Thoracic aorta (tissue), 2 donors: ENCODE results near the gene TIMM29. TPM values are rescaled to one million over a fixed set of nuclear protein-coding genes. Genes with fewer than 3 reads are reported as not detected.

ENCODE experiments used
- ATAC-seq: fragments of 150-250 bp; one replicate; pipeline ENCODE4 v1.8.0; 2017; ENCODE audit warnings: low read depth; ENCODE audit not compliant: insufficient number of reproducible peaks, low FRiP score
- DNase-seq: peaks from one replicate; pipeline ENCODE4 v3.0.0-alpha.2; 2020; ENCODE audit warnings: low spot score
- H3K27ac ChIP-seq, 2 donors: fragments of 200-600 bp; sonication (generic); 1 replicate in 1 of 2; 2 replicates in 1 of 2; pipeline ENCODE4 v1.5.1; 2016; ENCODE audit warnings: mild to moderate bottlenecking in 2 of 2, moderate library complexity in 2 of 2
- H3K27me3 ChIP-seq: fragments of 200-600 bp; sonication (generic); replicated peaks from 2 replicates; pipeline ENCODE4 v1.6.0; 2016; ENCODE audit warnings: mild to moderate bottlenecking; ENCODE audit not compliant: insufficient read depth
- H3K36me3 ChIP-seq: fragments of 200-600 bp; sonication (generic); one replicate; pipeline ENCODE4 v1.5.1; 2016
- H3K4me1 ChIP-seq, 2 donors: fragments of 200-600 bp; sonication (generic); 1 replicate in 1 of 2; 2 replicates in 1 of 2; pipeline versions ENCODE4 v1.5.1 to v1.6.0; 2016; ENCODE audit warnings: low read depth in 2 of 2, mild to moderate bottlenecking in 1 of 2; ENCODE audit not compliant: control insufficient read depth in 1 of 2
- H3K4me3 ChIP-seq: fragments of 200-600 bp; sonication (generic); 2 replicates; pipeline ENCODE4 v1.5.1; 2016; ENCODE audit warnings: mild to moderate bottlenecking
- H3K9me3 ChIP-seq: fragments of 200-600 bp; sonication (generic); 2 replicates; pipeline ENCODE4 v1.5.1; 2016
- CTCF ChIP-seq: fragments of 200-600 bp; sonication (generic); IDR thresholded peaks from one replicate; pipeline ENCODE4 v1.5.1; 2019; ENCODE audit warnings: antibody characterized with exemption
- total RNA-seq, 2 donors: library from RNA; depleted of rRNA; stranded (reverse); fragments of >200 nt; gene quantifications; one replicate each; pipeline versions ENCODE4 v1.1.0 to v1.2.3, GENCODE V29; 2016

Gene TIMM29
- total RNA-seq, 2 donors from 2014 or later: 33.3 to 34.8 TPM

DNA sequence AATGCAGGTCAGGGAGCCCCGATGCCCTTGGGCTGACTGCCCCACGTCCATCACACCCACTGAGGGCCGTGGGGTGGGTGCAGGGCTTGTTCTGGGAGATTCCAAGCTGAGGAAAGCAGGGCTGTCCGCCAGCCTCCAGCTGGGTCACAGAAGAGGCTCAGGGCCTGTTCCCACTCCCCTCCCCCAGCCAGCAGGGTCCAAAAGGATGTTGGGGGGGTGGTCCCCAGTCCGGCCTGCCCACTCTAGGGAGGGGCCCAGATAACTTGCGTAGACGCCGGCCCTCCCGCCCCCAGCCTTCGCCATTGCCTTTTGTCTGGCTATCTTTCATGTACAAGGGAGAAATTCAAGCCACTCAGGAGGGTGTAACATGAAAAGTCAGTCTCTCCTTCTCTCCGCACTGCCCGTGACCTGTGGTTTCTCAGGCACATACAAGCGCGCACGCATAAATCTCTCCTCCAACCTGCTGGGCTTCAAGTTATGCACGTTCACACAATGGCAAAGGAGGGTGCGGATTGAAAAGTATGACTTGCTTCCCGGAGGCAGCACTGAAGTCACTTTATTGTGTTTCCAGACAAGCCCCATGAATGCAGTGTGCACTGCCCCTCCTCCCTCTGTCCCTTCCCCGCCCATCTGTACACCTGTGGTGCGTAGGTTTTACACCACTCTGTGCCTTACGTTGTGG, 37.1 kb upstream of the TIMM29 start:
- ATAC-seq (no peak), DNase-seq (no peak)
- Histone ChIP-seq H3K4me3 (no peak overlapping the region), H3K27me3 (no peaks in the 10 kb centered on the region), H3K36me3 (no peaks in the 10 kb centered on the region), H3K27ac (no peak overlapping the region), H3K4me1 (peaks cover 0 to 18% of the 10 kb centered on the region in 2 donors), H3K9me3 (no peaks in the 10 kb centered on the region)
- TF ChIP-seq CTCF: no peak

DNA sequence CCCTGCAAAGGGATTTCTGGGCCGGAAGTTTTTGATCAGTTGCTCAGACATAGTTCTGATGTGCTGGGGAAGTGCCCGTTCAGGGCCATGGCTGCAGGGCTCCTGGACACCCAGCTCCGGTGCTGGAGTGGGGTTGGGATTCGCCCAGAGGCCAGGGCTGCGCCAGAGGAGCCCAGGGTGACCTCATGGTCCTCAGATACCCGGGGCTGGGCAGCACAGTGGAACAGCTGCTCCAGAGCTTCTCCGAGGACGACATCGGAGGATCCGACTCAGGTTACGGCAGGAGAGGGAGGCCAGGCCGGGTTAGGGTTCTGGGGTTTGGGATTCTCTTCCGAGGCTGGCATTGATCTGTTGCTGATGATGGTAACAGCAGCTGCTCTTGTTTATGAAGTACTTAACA, 36.4 kb upstream of the TIMM29 start:
- Histone ChIP-seq H3K27ac (no peak overlapping the region), H3K4me3 (no peak overlapping the region), H3K27me3 (no peaks in the 10 kb centered on the region), H3K36me3 (no peaks in the 10 kb centered on the region), H3K9me3 (no peaks in the 10 kb centered on the region), H3K4me1 (peaks cover 0 to 14% of the 10 kb centered on the region in 2 donors)
- DNase-seq (no peak), ATAC-seq (no peak)
- no peak for TF ChIP-seq CTCF

DNA sequence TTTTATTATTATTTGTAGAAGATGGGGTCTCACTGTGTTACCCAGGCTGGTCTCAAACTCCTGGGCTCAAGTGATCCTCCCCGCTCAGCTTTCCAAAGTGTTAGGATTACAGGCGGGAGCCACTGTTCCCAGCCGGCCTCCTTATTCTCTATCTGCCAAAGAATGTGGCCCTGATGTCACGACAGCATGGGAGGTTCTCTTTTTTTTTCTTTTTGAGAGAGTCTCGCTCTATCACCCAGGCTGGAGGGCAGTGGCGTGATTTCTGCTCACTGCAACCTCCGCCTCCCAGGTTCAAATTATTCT, 33.7 kb upstream of the TIMM29 start:
- Histone ChIP-seq H3K27me3 (no peaks in the 10 kb centered on the region), H3K27ac (no peak overlapping the region), H3K4me3 (no peak overlapping the region), H3K4me1 (peaks cover 9 to 22% of the 10 kb centered on the region in 2 donors), H3K36me3 (no peaks in the 10 kb centered on the region), H3K9me3 (no peaks in the 10 kb centered on the region)
- ATAC-seq (no peak), DNase-seq (no peak)
- no peak for TF ChIP-seq CTCF

DNA sequence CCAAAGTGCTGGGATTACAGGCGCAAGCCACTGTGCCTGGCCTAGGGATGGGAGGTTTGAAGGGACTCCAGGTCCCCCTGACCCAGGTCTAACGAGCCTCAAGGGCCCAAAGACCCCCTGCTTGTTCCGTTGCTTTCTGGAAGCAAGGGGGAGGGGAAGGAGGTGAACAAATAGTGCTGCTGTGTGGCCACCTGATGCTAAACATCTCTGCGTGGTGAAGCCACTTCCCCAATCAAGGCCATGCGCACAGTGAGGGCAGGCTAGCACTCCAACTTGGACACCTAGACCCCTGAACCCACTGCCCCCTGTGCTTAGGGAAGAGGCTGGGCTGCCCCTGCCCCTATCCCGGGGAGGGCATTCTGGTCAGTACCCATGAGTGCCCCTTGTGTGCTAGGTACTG, 33.2 kb upstream of the TIMM29 start:
- Histone ChIP-seq H3K9me3 (no peaks in the 10 kb centered on the region), H3K27me3 (no peaks in the 10 kb centered on the region), H3K36me3 (no peaks in the 10 kb centered on the region), H3K4me1 (peaks cover 9 to 22% of the 10 kb centered on the region in 2 donors), H3K27ac (no peak overlapping the region), H3K4me3 (no peak overlapping the region)
- no peak for TF ChIP-seq CTCF
- ATAC-seq: no peak
- DNase-seq: no peak

- no peak for ATAC-seq
- no peak for TF ChIP-seq CTCF
- peaks cover 9 to 23% of the 10 kb centered on the region in 2 donors for H3K4me1 ChIP-seq
- no peaks in the 10 kb centered on the region for H3K9me3 ChIP-seq
- H3K27me3 ChIP-seq: no peaks in the 10 kb centered on the region
- no peak overlapping the region for H3K27ac ChIP-seq
- H3K4me3 ChIP-seq: no peak overlapping the region
- no peaks in the 10 kb centered on the region for H3K36me3 ChIP-seq
- DNase-seq: no peak
These were observed 32.7 kb upstream of the TIMM29 start for GRCh38 chr19:10895920-10896319.
